Neural progenitor cell (in vitro differentiated cells): ENCODE results near the gene BBS7. TPM values are rescaled to one million over a fixed set of nuclear protein-coding genes. Genes with fewer than 3 reads are reported as not detected.

Experiments
- DNase-seq: peaks from one replicate; pipeline ENCODE4 v3.0.0-alpha.2; 2016; ENCODE audit warnings: low spot score
- H2AFZ ChIP-seq: fragments of 200-600 bp; sonication (generic); replicated peaks from 2 replicates; pipeline ENCODE4 v1.6.1; 2016; ENCODE audit warnings: antibody characterized with exemption
- H3F3A ChIP-seq: fragments of 200-600 bp; sonication (generic); 2 replicates; pipeline ENCODE4 v1.6.1; 2016; ENCODE audit warnings: antibody characterized with exemption, low read depth
- H3K27ac ChIP-seq: fragments of 200-600 bp; sonication (generic); 2 replicates; pipeline ENCODE4 v1.5.1; 2016; ENCODE audit warnings: mild to moderate bottlenecking
- H3K27me3 ChIP-seq: fragments of 200-600 bp; sonication (generic); 2 replicates; pipeline ENCODE4 v1.6.1; 2016; ENCODE audit warnings: mild to moderate bottlenecking, moderate library complexity
- H3K36me3 ChIP-seq: fragments of 200-600 bp; sonication (generic); 2 replicates; pipeline ENCODE4 v1.5.1; 2016
- H3K4me1 ChIP-seq: fragments of 200-600 bp; sonication (generic); 2 replicates; pipeline ENCODE4 v1.6.1; 2016; ENCODE audit warnings: mixed run types
- H3K4me2 ChIP-seq: fragments of 200-600 bp; sonication (generic); 2 replicates; pipeline ENCODE4 v1.6.1; 2016
- H3K4me3 ChIP-seq: fragments of 200-600 bp; sonication (generic); 2 replicates; pipeline ENCODE4 v1.5.1; 2016
- H3K79me2 ChIP-seq: fragments of 200-600 bp; sonication (generic); 2 replicates; pipeline ENCODE4 v1.6.1; 2016; ENCODE audit warnings: low read depth
- H3K9ac ChIP-seq: fragments of 200-600 bp; sonication (generic); 2 replicates; pipeline ENCODE4 v1.6.1; 2016
- H3K9me3 ChIP-seq: fragments of 200-600 bp; sonication (generic); 2 replicates; pipeline ENCODE4 v1.5.1; 2016; ENCODE audit warnings: low read depth
- H4K20me1 ChIP-seq: fragments of 200-600 bp; sonication (generic); 2 replicates; pipeline ENCODE4 v1.6.1; 2016; ENCODE audit warnings: low read depth
- H3K27ac Mint-ChIP-seq: 3 replicates; pipeline ENCODE4 v1.8.0; 2021; ENCODE audit warnings: mixed read lengths
- H3K27me3 Mint-ChIP-seq: 2 replicates; pipeline ENCODE4 v1.8.0; 2022; ENCODE audit warnings: low read depth, mild to moderate bottlenecking, inconsistent platforms, moderate library complexity, mixed read lengths; ENCODE audit not compliant: insufficient read depth
- H3K36me3 Mint-ChIP-seq: 3 replicates; pipeline ENCODE4 v1.8.0; 2021; ENCODE audit warnings: mixed read lengths
- H3K4me1 Mint-ChIP-seq: 3 replicates; pipeline ENCODE4 v1.8.0; 2021; ENCODE audit warnings: mixed read lengths
- H3K4me3 Mint-ChIP-seq: 3 replicates; pipeline ENCODE4 v1.8.0; 2021; ENCODE audit warnings: mild to moderate bottlenecking, moderate library complexity, mixed read lengths
- H3K9me3 Mint-ChIP-seq: 3 replicates; pipeline ENCODE4 v1.8.0; 2020; ENCODE audit warnings: mixed read lengths
- CTCF ChIP-seq: fragments of 200-600 bp; sonication (generic); IDR thresholded peaks from 2 replicates; pipeline ENCODE4 v1.5.1; 2017; ENCODE audit warnings: antibody characterized with exemption, mild to moderate bottlenecking
- EZH2 ChIP-seq: fragments of 200-600 bp; sonication (generic); IDR thresholded peaks from 2 replicates; pipeline ENCODE4 v1.6.1; 2017; ENCODE audit warnings: antibody characterized with exemption, mild to moderate bottlenecking, moderate library complexity
- EZH2phosphoT487 ChIP-seq: fragments of 200-600 bp; sonication (generic); IDR thresholded peaks from 2 replicates; pipeline ENCODE4 v1.6.1; 2017; ENCODE audit warnings: antibody characterized with exemption
- total RNA-seq: library from RNA; depleted of rRNA; stranded (reverse); fragments of >200 nt; gene quantifications from 2 replicates; pipeline ENCODE4 v1.2.3, GENCODE V29; 2015; ENCODE audit warnings: low replicate concordance

BBS7 gene
- total RNA-seq, 1 donor from 2014 or later, result 39.7 TPM

- Mint-ChIP-seq H3K4me3 (no peak overlapping the region), H3K27me3 (no peaks in the 10 kb centered on the region), H3K27ac (no peak overlapping the region), H3K9me3 (no peaks in the 10 kb centered on the region), H3K36me3 (no peaks in the 10 kb centered on the region), H3K4me1 (no peaks in the 10 kb centered on the region)
- Histone ChIP-seq H3K4me3 (no peak overlapping the region), H3K36me3 (no peaks in the 10 kb centered on the region), H3F3A (no peaks in the 10 kb centered on the region), H2AFZ (no peak overlapping the region), H3K4me2 (no peak overlapping the region), H3K9ac (no peak overlapping the region), H3K27me3 (no peaks in the 10 kb centered on the region), H3K4me1 (no peaks in the 10 kb centered on the region), H4K20me1 (no peaks in the 10 kb centered on the region), H3K27ac (no peak overlapping the region), H3K9me3 (no peaks in the 10 kb centered on the region), H3K79me2 (no peaks in the 10 kb centered on the region)
- DNase-seq, result no peak
- TF ChIP-seq EZH2, result no peak
- TF ChIP-seq EZH2phosphoT487, result no peak
- TF ChIP-seq CTCF, result no peak
Observed at GRCh38 chr4:121784401-121784800, 85.9 kb downstream of the BBS7 start.

- Histone ChIP-seq H3F3A (no peaks in the 10 kb centered on the region), H4K20me1 (no peaks in the 10 kb centered on the region), H3K27ac (no peak overlapping the region), H3K4me2 (no peak overlapping the region), H3K9ac (no peak overlapping the region), H3K27me3 (no peaks in the 10 kb centered on the region), H3K79me2 (no peaks in the 10 kb centered on the region), H3K4me1 (no peaks in the 10 kb centered on the region), H2AFZ (no peak overlapping the region), H3K4me3 (no peak overlapping the region), H3K9me3 (no peaks in the 10 kb centered on the region), H3K36me3 (no peaks in the 10 kb centered on the region)
- H3K4me1 Mint-ChIP-seq, result peaks cover 3% of the 10 kb centered on the region
- H3K27me3 Mint-ChIP-seq, result no peaks in the 10 kb centered on the region
- TF ChIP-seq EZH2phosphoT487 (no peak), CTCF (no peak), EZH2 (no peak)
- no peak for DNase-seq
- no peaks in the 10 kb centered on the region for H3K36me3 Mint-ChIP-seq
- H3K9me3 Mint-ChIP-seq, result no peaks in the 10 kb centered on the region
- H3K4me3 Mint-ChIP-seq, result no peak overlapping the region
- H3K27ac Mint-ChIP-seq, result no peak overlapping the region
Observed at GRCh38 chr4:121783210-121783609, 87.1 kb downstream of the BBS7 start.

GRCh38 chr4:121778991-121779628 lies 91.2 kb downstream of the BBS7 start:
- Histone ChIP-seq H3F3A (no peaks in the 10 kb centered on the region), H3K27ac (no peak overlapping the region), H3K4me2 (no peak overlapping the region), H4K20me1 (no peaks in the 10 kb centered on the region), H3K9me3 (no peaks in the 10 kb centered on the region), H3K36me3 (no peaks in the 10 kb centered on the region), H3K27me3 (no peaks in the 10 kb centered on the region), H3K9ac (no peak overlapping the region), H3K79me2 (no peaks in the 10 kb centered on the region), H3K4me1 (peaks cover 1% of the 10 kb centered on the region), H2AFZ (no peak overlapping the region), H3K4me3 (no peak overlapping the region)
- no peak overlapping the region for H3K4me3 Mint-ChIP-seq
- H3K27me3 Mint-ChIP-seq, result no peaks in the 10 kb centered on the region
- H3K9me3 Mint-ChIP-seq, result no peaks in the 10 kb centered on the region
- peaks cover 14% of the 10 kb centered on the region for H3K4me1 Mint-ChIP-seq
- H3K27ac Mint-ChIP-seq, result no peak overlapping the region
- TF ChIP-seq EZH2phosphoT487, result no peak
- no peak for TF ChIP-seq EZH2
- no peaks in the 10 kb centered on the region for H3K36me3 Mint-ChIP-seq
- peak; percentile 38 for DNase-seq

- Mint-ChIP-seq H3K36me3 (no peaks in the 10 kb centered on the region), H3K27ac (no peak overlapping the region), H3K4me1 (peaks cover 18% of the 10 kb centered on the region), H3K4me3 (no peak overlapping the region), H3K27me3 (no peaks in the 10 kb centered on the region), H3K9me3 (no peaks in the 10 kb centered on the region)
- Histone ChIP-seq H3K36me3 (no peaks in the 10 kb centered on the region), H3K9ac (no peak overlapping the region), H2AFZ (no peak overlapping the region), H3K79me2 (no peaks in the 10 kb centered on the region), H3F3A (no peaks in the 10 kb centered on the region), H3K4me1 (peaks cover 5% of the 10 kb centered on the region), H3K27ac (no peak overlapping the region), H3K4me3 (no peak overlapping the region), H3K27me3 (no peaks in the 10 kb centered on the region), H3K4me2 (no peak overlapping the region), H4K20me1 (no peaks in the 10 kb centered on the region), H3K9me3 (no peaks in the 10 kb centered on the region)
- TF ChIP-seq CTCF, result no peak
- no peak for TF ChIP-seq EZH2phosphoT487
- no peak for DNase-seq
Observed at GRCh38 chr4:121777625-121778024, 92.6 kb downstream of the BBS7 start.
